Fibroblast of pulmonary artery (primary cell): Measurements from ENCODE around the gene ANKRD10.

Source experiments
- DNase-seq: peaks from one replicate; pipeline ENCODE4 v3.0.0-alpha.2; 2010; ENCODE audit warnings: low read depth
- H3K4me3 ChIP-seq: replicated peaks from 2 replicates; pipeline ENCODE4 v1.5.1; 2011; ENCODE audit warnings: low read depth, mild to moderate bottlenecking, control low read depth, low read length, moderate library complexity
- TF ChIP-seq, protein P1 (sequence below): IDR thresholded peaks from 2 replicates; pipeline ENCODE4 v1.5.1; 2011; ENCODE audit warnings: mild to moderate bottlenecking, control low read depth, low read length, inconsistent platforms; ENCODE audit errors: missing control alignments

Gene ANKRD10

DNA sequence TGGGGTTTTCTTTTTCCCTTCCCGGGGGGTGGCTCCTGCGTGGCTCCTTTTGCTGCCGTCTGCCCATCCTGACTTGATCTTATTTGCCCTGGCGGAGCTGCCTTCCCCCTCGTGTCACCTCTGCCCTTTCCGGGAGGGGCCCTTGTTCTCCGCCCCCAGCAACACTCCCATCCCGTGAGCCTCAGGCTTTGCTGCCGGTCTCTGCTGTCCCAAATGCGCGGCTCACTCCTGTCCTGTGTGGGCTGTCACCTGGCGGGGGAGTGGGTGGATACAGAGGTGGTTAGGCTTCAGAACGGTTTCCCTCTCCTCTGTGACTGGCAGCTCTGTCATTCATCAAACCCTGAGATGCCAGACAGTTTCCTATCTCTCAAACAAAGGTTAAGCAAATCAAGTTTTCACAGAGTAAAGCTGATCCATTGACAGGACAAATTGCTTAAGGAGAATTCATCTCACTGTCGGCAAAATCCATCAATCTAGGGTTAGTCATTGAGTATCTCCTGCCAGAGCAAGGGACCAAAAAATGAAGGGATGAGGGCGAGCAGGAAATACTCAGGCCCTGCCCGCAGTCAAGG is 84.0 kb downstream of the ANKRD10 start:
- TF ChIP-seq, protein P1, sequence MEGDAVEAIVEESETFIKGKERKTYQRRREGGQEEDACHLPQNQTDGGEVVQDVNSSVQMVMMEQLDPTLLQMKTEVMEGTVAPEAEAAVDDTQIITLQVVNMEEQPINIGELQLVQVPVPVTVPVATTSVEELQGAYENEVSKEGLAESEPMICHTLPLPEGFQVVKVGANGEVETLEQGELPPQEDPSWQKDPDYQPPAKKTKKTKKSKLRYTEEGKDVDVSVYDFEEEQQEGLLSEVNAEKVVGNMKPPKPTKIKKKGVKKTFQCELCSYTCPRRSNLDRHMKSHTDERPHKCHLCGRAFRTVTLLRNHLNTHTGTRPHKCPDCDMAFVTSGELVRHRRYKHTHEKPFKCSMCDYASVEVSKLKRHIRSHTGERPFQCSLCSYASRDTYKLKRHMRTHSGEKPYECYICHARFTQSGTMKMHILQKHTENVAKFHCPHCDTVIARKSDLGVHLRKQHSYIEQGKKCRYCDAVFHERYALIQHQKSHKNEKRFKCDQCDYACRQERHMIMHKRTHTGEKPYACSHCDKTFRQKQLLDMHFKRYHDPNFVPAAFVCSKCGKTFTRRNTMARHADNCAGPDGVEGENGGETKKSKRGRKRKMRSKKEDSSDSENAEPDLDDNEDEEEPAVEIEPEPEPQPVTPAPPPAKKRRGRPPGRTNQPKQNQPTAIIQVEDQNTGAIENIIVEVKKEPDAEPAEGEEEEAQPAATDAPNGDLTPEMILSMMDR: no peak
- no peak for DNase-seq

DNA sequence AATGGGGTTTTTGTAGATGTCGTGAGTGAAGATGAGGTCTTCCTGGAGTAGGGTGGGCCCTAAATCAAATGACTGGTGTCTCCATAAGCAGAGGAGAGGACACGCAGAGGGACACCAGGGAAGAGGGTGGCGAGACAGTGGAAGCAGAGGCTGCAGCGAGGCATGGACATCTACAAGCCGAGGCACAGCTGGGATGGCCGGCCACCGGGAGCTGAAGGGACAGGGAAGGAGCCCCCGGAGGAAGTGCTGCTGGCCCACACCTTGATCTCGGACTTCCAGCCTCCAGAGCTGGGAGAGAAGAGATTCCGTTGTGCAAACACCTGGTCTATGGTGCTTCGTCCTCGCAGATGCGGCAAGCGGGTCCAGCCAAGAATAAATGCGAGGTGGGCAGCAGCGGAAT is 84.5 kb downstream of the ANKRD10 start:
- no peak overlapping the region for H3K4me3 ChIP-seq
- TF ChIP-seq, protein P1: no peak
- no peak for DNase-seq

More for the DNA sequence above, 84.0 kb downstream of the ANKRD10 start:
- H3K4me3 ChIP-seq: no peak overlapping the region

DNA sequence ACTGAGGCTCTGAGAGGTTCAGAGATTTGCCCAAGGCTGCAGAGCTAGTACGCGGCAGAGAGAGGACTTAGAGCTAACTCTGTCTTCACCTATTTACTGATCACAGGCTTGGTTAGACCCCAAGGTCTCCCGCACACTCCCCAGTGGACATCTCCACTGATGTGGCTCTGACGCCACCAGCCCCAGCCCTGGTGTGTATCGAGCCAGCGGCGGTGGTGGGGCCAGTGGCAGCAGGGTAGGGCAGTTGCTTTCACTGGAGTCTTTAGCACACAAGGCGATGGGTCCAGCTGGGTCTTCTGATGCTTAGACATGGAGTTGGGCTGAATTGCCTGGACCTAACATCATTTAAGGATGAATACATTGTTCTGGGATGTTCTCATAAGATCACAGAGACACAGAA is 85.4 kb downstream of the ANKRD10 start:
- H3K4me3 ChIP-seq: no peak overlapping the region
- DNase-seq: no peak
- TF ChIP-seq, protein P1: no peak

DNA sequence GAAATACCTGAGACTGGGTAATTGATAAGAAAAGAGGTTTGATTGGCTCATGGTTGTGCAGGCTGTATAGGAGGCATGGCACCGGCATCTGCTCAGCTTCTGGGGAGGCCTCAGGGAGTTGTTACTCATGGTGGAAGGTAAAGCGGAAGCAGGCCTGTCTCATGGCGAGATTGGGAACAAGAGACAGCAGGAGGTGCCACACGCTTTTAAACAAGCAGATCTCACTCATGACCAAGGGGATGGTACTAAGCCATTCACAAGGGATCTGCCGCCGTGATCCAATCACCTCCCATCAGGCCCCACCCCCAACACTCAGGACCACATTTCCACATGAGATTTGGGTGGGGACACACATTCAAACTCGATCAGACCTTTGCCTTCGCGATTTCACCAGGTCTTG is 86.2 kb downstream of the ANKRD10 start:
- TF ChIP-seq, protein P1: no peak
- no peak for DNase-seq
- no peak overlapping the region for H3K4me3 ChIP-seq
